ENCODE results near the gene LRRC40. TPM values are rescaled to one million over a fixed set of nuclear protein-coding genes. Genes with fewer than 3 reads are reported as not detected.
"Not testable (repeated sequence)": the region's sequence is repeated elsewhere in the genome, so short reads cannot be mapped to it uniquely, and the experiment has no call there.

The LRRC40 gene
- polyA plus RNA-seq, 1 donor, result 22.9 TPM

GRCh38 chr1:70204600-70204999 lies 779 bp downstream of the LRRC40 start:
- Histone ChIP-seq H3K27me3 (ENCODE audit: control insufficient read depth, insufficient read depth, low read length) (no peaks in the 10 kb centered on the region), H3K9me3 (ENCODE audit: control insufficient read depth, low read depth, low read length) (no peaks in the 10 kb centered on the region), H3K27ac (ENCODE audit: low read length) (peak overlapping the region; percentile 96), H3K36me3 (ENCODE audit: control insufficient read depth, insufficient read depth, low read length) (peaks cover 4% of the 10 kb centered on the region), H3K4me3 (ENCODE audit: low read length) (peak overlapping the region; percentile 81), H3K4me1 (ENCODE audit: control insufficient read depth, insufficient read depth, low read length) (peaks cover 3% of the 10 kb centered on the region)
- WGBS (ENCODE audit: insufficient coverage, low lambda C conversion rate), result 0% methylated on average over 4 of the region's 4 CpGs
- DNase-seq, result peak in 1 of 2 donors; percentile 58

- no peak for DNase-seq
- Histone ChIP-seq H3K27ac (ENCODE audit: low read length) (no peak overlapping the region), H3K36me3 (ENCODE audit: control insufficient read depth, insufficient read depth, low read length) (peaks cover 4% of the 10 kb centered on the region), H3K4me1 (ENCODE audit: control insufficient read depth, insufficient read depth, low read length) (peaks cover 3% of the 10 kb centered on the region), H3K4me3 (ENCODE audit: low read length) (no peak overlapping the region), H3K27me3 (ENCODE audit: control insufficient read depth, insufficient read depth, low read length) (no peaks in the 10 kb centered on the region), H3K9me3 (ENCODE audit: control insufficient read depth, low read depth, low read length) (no peaks in the 10 kb centered on the region)
- 100% methylated on average over 1 of the region's 1 CpG for WGBS (ENCODE audit: insufficient coverage, low lambda C conversion rate)
These were observed 1.2 kb downstream of the LRRC40 start for GRCh38 chr1:70204139-70204538.

- Histone ChIP-seq H3K4me1 (ENCODE audit: control insufficient read depth, insufficient read depth, low read length) (peaks cover 3% of the 10 kb centered on the region), H3K9me3 (ENCODE audit: control insufficient read depth, low read depth, low read length) (no peaks in the 10 kb centered on the region), H3K36me3 (ENCODE audit: control insufficient read depth, insufficient read depth, low read length) (no peaks in the 10 kb centered on the region), H3K27me3 (ENCODE audit: control insufficient read depth, insufficient read depth, low read length) (no peaks in the 10 kb centered on the region), H3K27ac (ENCODE audit: low read length) (no peak overlapping the region), H3K4me3 (ENCODE audit: low read length) (no peak overlapping the region)
- 50% methylated on average over 1 of the region's 2 CpGs for WGBS (ENCODE audit: insufficient coverage, low lambda C conversion rate)
- DNase-seq, result no peak
These were observed 3.1 kb downstream of the LRRC40 start for GRCh38 chr1:70202173-70202758.

GRCh38 chr1:70200065-70200464 lies 5.3 kb downstream of the LRRC40 start:
- Histone ChIP-seq H3K4me1 (ENCODE audit: control insufficient read depth, insufficient read depth, low read length) (peaks cover 3% of the 10 kb centered on the region), H3K9me3 (ENCODE audit: control insufficient read depth, low read depth, low read length) (no peaks in the 10 kb centered on the region), H3K27me3 (ENCODE audit: control insufficient read depth, insufficient read depth, low read length) (no peaks in the 10 kb centered on the region), H3K27ac (ENCODE audit: low read length) (no peak overlapping the region), H3K36me3 (ENCODE audit: control insufficient read depth, insufficient read depth, low read length) (no peaks in the 10 kb centered on the region), H3K4me3 (ENCODE audit: low read length) (no peak overlapping the region)
- no peak for DNase-seq
- WGBS (ENCODE audit: insufficient coverage, low lambda C conversion rate), result 100% methylated on average over 1 of the region's 4 CpGs

DNA sequence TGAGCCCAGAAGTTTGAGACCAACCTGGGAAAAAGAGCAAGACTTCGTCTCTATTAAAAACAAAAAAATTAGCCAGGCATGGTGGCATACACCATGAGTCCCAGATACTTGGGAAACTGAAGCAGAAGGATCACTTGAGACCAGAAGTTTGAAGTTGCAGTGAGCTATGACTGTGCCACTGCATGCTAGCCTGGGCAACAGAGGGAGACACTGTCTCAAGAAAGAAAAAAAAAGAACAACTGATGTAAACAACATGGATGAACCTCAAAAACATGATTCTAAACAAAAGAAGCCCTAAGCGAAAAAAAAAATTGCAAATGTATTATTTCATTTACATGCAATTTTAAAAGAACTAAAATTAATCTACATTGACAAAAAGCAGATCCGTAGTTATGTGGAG lies 9.0 kb downstream of the LRRC40 start:
- H3K9me3 ChIP-seq (ENCODE audit: control insufficient read depth, low read depth, low read length), result no peaks in the 10 kb centered on the region
- H3K4me3 ChIP-seq (ENCODE audit: low read length), result no peak overlapping the region
- H3K27me3 ChIP-seq (ENCODE audit: control insufficient read depth, insufficient read depth, low read length), result no peaks in the 10 kb centered on the region
- no peaks in the 10 kb centered on the region for H3K36me3 ChIP-seq (ENCODE audit: control insufficient read depth, insufficient read depth, low read length)
- H3K4me1 ChIP-seq (ENCODE audit: control insufficient read depth, insufficient read depth, low read length), result no peaks in the 10 kb centered on the region
- no peak for DNase-seq
- H3K27ac ChIP-seq (ENCODE audit: low read length), result no peak overlapping the region
- 71% methylated on average over 1 of the region's 3 CpGs for WGBS (ENCODE audit: insufficient coverage, low lambda C conversion rate)

DNA sequence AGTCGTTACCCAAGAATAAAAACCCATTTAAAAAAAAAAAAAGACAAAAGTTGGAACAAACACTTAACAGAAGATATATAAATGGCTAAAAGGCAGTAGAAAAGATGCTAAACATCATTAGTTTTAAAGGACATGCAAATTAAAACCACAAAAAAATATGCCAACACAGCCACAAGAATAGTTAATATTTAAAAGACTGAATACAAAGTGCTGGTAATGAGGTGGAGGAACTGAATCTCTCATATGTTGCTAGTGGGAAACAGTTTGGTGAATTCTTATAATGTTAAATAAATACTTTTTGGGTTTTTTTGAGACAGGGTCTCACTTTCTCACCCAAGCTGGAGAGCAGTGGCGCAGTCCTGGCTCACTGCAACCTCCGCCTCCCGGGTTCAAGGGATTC lies 10.0 kb downstream of the LRRC40 start:
- H3K27me3 ChIP-seq (ENCODE audit: control insufficient read depth, insufficient read depth, low read length), result no peaks in the 10 kb centered on the region
- H3K36me3 ChIP-seq (ENCODE audit: control insufficient read depth, insufficient read depth, low read length), result no peaks in the 10 kb centered on the region
- no peak overlapping the region for H3K4me3 ChIP-seq (ENCODE audit: low read length)
- WGBS (ENCODE audit: insufficient coverage, low lambda C conversion rate), result 91% methylated on average over 1 of the region's 4 CpGs
- DNase-seq, result no peak
- no peak overlapping the region for H3K27ac ChIP-seq (ENCODE audit: low read length)
- no peaks in the 10 kb centered on the region for H3K9me3 ChIP-seq (ENCODE audit: control insufficient read depth, low read depth, low read length)
- H3K4me1 ChIP-seq (ENCODE audit: control insufficient read depth, insufficient read depth, low read length), result no peaks in the 10 kb centered on the region

- Histone ChIP-seq H3K27ac (ENCODE audit: low read length) (no peak overlapping the region), H3K36me3 (ENCODE audit: control insufficient read depth, insufficient read depth, low read length) (no peaks in the 10 kb centered on the region), H3K9me3 (ENCODE audit: control insufficient read depth, low read depth, low read length) (no peaks in the 10 kb centered on the region), H3K4me3 (ENCODE audit: low read length) (no peak overlapping the region), H3K27me3 (ENCODE audit: control insufficient read depth, insufficient read depth, low read length) (no peaks in the 10 kb centered on the region), H3K4me1 (ENCODE audit: control insufficient read depth, insufficient read depth, low read length) (no peaks in the 10 kb centered on the region)
- DNase-seq, result no peak
These were observed 10.8 kb downstream of the LRRC40 start for GRCh38 chr1:70194601-70195000.

- H3K4me1 ChIP-seq (ENCODE audit: control insufficient read depth, insufficient read depth, low read length); H3K4me3 ChIP-seq (ENCODE audit: low read length); H3K27me3 ChIP-seq (ENCODE audit: control insufficient read depth, insufficient read depth, low read length); DNase-seq; H3K27ac ChIP-seq (ENCODE audit: low read length); H3K9me3 ChIP-seq (ENCODE audit: control insufficient read depth, low read depth, low read length); H3K36me3 ChIP-seq (ENCODE audit: control insufficient read depth, insufficient read depth, low read length): not testable (repeated sequence)
These were observed 12.9 kb downstream of the LRRC40 start for GRCh38 chr1:70192446-70192845.

- Histone ChIP-seq H3K4me3 (ENCODE audit: low read length) (no peak overlapping the region), H3K4me1 (ENCODE audit: control insufficient read depth, insufficient read depth, low read length) (no peaks in the 10 kb centered on the region), H3K27me3 (ENCODE audit: control insufficient read depth, insufficient read depth, low read length) (no peaks in the 10 kb centered on the region), H3K9me3 (ENCODE audit: control insufficient read depth, low read depth, low read length) (no peaks in the 10 kb centered on the region), H3K36me3 (ENCODE audit: control insufficient read depth, insufficient read depth, low read length) (no peaks in the 10 kb centered on the region), H3K27ac (ENCODE audit: low read length) (no peak overlapping the region)
- DNase-seq, result no peak
These were observed 15.2 kb downstream of the LRRC40 start for GRCh38 chr1:70190180-70190579.

DNA sequence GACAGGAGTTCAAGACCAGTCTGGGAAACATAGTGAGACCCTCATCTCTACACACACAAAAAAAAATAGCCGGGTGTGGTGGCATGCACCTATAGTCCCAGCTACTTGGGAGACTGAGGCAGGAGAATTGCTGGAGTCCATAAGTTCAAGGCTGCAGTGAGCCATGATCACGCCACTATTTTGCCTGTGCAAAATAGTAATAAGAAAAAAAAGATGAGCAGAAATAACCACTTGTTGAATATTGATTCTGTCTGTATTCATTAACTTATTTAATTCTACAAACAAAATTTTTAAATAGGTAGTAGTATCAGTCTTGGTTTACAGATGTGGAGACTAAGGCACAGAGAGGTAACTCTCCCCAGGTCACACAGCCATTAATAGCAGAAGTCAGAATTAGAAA lies 16.9 kb downstream of the LRRC40 start:
- no peaks in the 10 kb centered on the region for H3K36me3 ChIP-seq (ENCODE audit: control insufficient read depth, insufficient read depth, low read length)
- WGBS (ENCODE audit: insufficient coverage, low lambda C conversion rate), result no CpG with 5 or more reads among the region's 2 CpGs
- H3K27ac ChIP-seq (ENCODE audit: low read length), result no peak overlapping the region
- DNase-seq, result no peak
- H3K4me3 ChIP-seq (ENCODE audit: low read length), result no peak overlapping the region
- no peaks in the 10 kb centered on the region for H3K4me1 ChIP-seq (ENCODE audit: control insufficient read depth, insufficient read depth, low read length)
- H3K27me3 ChIP-seq (ENCODE audit: control insufficient read depth, insufficient read depth, low read length), result no peaks in the 10 kb centered on the region
- no peaks in the 10 kb centered on the region for H3K9me3 ChIP-seq (ENCODE audit: control insufficient read depth, low read depth, low read length)

DNA sequence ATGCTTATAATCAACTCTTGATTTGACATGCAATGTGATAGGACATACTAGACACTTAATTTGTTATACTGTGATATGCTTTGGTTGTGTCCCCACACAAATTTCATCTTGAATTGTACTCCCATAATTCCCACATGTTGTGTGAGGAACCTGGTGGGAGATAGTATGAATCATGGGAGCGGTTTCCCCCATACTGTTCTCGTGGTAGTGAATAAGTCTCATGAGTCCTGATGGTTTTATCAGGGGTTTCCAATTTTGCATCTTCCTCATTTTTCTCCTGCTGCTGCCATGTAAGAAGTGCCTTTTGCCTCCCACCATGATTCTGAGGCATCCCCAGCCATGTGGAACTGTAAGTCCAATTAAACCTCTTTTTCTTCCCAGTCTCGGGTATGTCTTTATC lies 20.2 kb downstream of the LRRC40 start:
- no CpG with 5 or more reads among the region's 3 CpGs for WGBS (ENCODE audit: insufficient coverage, low lambda C conversion rate)
- not testable (repeated sequence) for DNase-seq; H3K4me3 ChIP-seq (ENCODE audit: low read length); H3K4me1 ChIP-seq (ENCODE audit: control insufficient read depth, insufficient read depth, low read length); H3K9me3 ChIP-seq (ENCODE audit: control insufficient read depth, low read depth, low read length); H3K27ac ChIP-seq (ENCODE audit: low read length); H3K36me3 ChIP-seq (ENCODE audit: control insufficient read depth, insufficient read depth, low read length); H3K27me3 ChIP-seq (ENCODE audit: control insufficient read depth, insufficient read depth, low read length)

All from large intestine (tissue), 3 donors.